ENCODE data around the gene KCNH8. TPM values are rescaled to one million over a fixed set of nuclear protein-coding genes. Genes with fewer than 3 reads are reported as not detected.

KCNH8 gene
- total RNA-seq, 2 experiments from 2014 or later = not detected

- Mint-ChIP-seq H3K4me3 (no peak overlapping the region), H3K36me3 (ENCODE audit: low read depth) (no peaks in the 10 kb centered on the region), H3K4me1 (ENCODE audit: low read depth) (no peaks in the 10 kb centered on the region), H3K27ac (no peak overlapping the region), H3K9me3 (no peaks in the 10 kb centered on the region), H3K27me3 (no peaks in the 10 kb centered on the region)
- TF ChIP-seq CTCF (IDR thresholded peaks at IDR 0.05) = no peak
- POLR2A ChIA-PET = no interaction called here
- intact Hi-C loops (cut with micrococcal nuclease) = no loop called here
- DNase-seq (no peak), ATAC-seq (no peak)
- CTCF ChIA-PET = interaction anchor here (1.6 kb wide), 1 partner anchor 11 kb away, joined by 4 read pairs; no protein-coding TSS in a partner anchor
Measured at GRCh38 chr3:19106307-19106706, 42.0 kb upstream of the KCNH8 start.

- no peak overlapping the region for H3K27ac Mint-ChIP-seq
- H3K36me3 Mint-ChIP-seq (ENCODE audit: low read depth) = no peaks in the 10 kb centered on the region
- H3K4me3 Mint-ChIP-seq = no peak overlapping the region
- H3K4me1 Mint-ChIP-seq (ENCODE audit: low read depth) = no peaks in the 10 kb centered on the region
- no peak for TF ChIP-seq CTCF (IDR thresholded peaks at IDR 0.05)
- H3K9me3 Mint-ChIP-seq = no peaks in the 10 kb centered on the region
- intact Hi-C loops (cut with micrococcal nuclease) = no loop called here
- DNase-seq (no peak), ATAC-seq (no peak)
- no peaks in the 10 kb centered on the region for H3K27me3 Mint-ChIP-seq
- CTCF ChIA-PET = interaction anchor here (1.6 kb wide), 1 partner anchor 9 kb away, joined by 4 read pairs; no protein-coding TSS in a partner anchor
- POLR2A ChIA-PET = no interaction called here
Measured at GRCh38 chr3:19107719-19108118, 40.6 kb upstream of the KCNH8 start.

GRCh38 chr3:19110335-19110895, 37.9 kb upstream of the KCNH8 start:
- H3K27ac Mint-ChIP-seq = no peak overlapping the region
- ATAC-seq (no peak), DNase-seq (no peak)
- POLR2A ChIA-PET = no interaction called here
- intact Hi-C loops (cut with micrococcal nuclease) = no loop called here
- H3K27me3 Mint-ChIP-seq = peaks cover 2% of the 10 kb centered on the region
- no peaks in the 10 kb centered on the region for H3K36me3 Mint-ChIP-seq (ENCODE audit: low read depth)
- TF ChIP-seq CTCF (IDR thresholded peaks at IDR 0.05) = no peak
- H3K4me1 Mint-ChIP-seq (ENCODE audit: low read depth) = no peaks in the 10 kb centered on the region
- no peak overlapping the region for H3K4me3 Mint-ChIP-seq
- CTCF ChIA-PET = no interaction called here
- H3K9me3 Mint-ChIP-seq = no peaks in the 10 kb centered on the region

GRCh38 chr3:19114461-19114860, 33.8 kb upstream of the KCNH8 start:
- Mint-ChIP-seq H3K36me3 (ENCODE audit: low read depth) (no peaks in the 10 kb centered on the region), H3K4me1 (ENCODE audit: low read depth) (no peaks in the 10 kb centered on the region), H3K27ac (no peak overlapping the region), H3K4me3 (no peak overlapping the region), H3K27me3 (peaks cover 7% of the 10 kb centered on the region), H3K9me3 (no peaks in the 10 kb centered on the region)
- no peak for ATAC-seq
- no peak for DNase-seq
- ChIA-PET POLR2A (no interaction called here), CTCF (no interaction called here)
- no peak for TF ChIP-seq CTCF (IDR thresholded peaks at IDR 0.05)
- intact Hi-C loops (cut with micrococcal nuclease) = no loop called here

- ChIA-PET POLR2A (no interaction called here), CTCF (interaction anchor here (1.4 to 1.5 kb wide), 2 partner anchors 9 to 50 kb away, joined by 3 to 4 read pairs; no protein-coding TSS in a partner anchor)
- DNase-seq (no peak), ATAC-seq (no peak)
- no peaks in the 10 kb centered on the region for H3K36me3 Mint-ChIP-seq (ENCODE audit: low read depth)
- H3K9me3 Mint-ChIP-seq = no peaks in the 10 kb centered on the region
- peaks cover 9% of the 10 kb centered on the region for H3K27me3 Mint-ChIP-seq
- TF ChIP-seq CTCF (IDR thresholded peaks at IDR 0.05) = no peak
- intact Hi-C loops (cut with micrococcal nuclease) = no loop called here
- H3K4me1 Mint-ChIP-seq (ENCODE audit: low read depth) = no peaks in the 10 kb centered on the region
- H3K27ac Mint-ChIP-seq = no peak overlapping the region
- H3K4me3 Mint-ChIP-seq = no peak overlapping the region
Measured at GRCh38 chr3:19116239-19116638, 32.1 kb upstream of the KCNH8 start.
